CD4-positive, CD25-positive, alpha-beta regulatory T cell (primary cell): ENCODE measurements around the gene VSNL1. TPM values are rescaled to one million over a fixed set of nuclear protein-coding genes. Genes with fewer than 3 reads are reported as not detected.

Experiments used
- ATAC-seq, 2 donors: fragments of 150-1000 bp; cut with Tn5 transposase; one replicate each; pipeline ENCODE4 v1.10.0; 2021; ENCODE audit warnings: low read depth in 2 of 2, moderate number of reproducible peaks in 2 of 2, moderate library complexity in 1 of 2
- DNase-seq, 3 donors: peaks; one replicate each; pipeline versions ENCODE4 v3.0.0 to v3.0.0-alpha.2; 2012 to 2022; ENCODE audit warnings: mixed read lengths in 1 of 3
- H3K27ac ChIP-seq: one replicate; pipeline ENCODE4 v1.7.0; 2013; ENCODE audit warnings: mild to moderate bottlenecking, low read length; ENCODE audit not compliant: insufficient read depth, poor library complexity, severe bottlenecking
- H3K27me3 ChIP-seq: one replicate; pipeline ENCODE4 v1.7.0; 2013; ENCODE audit warnings: low read length; ENCODE audit not compliant: control insufficient read depth, insufficient read depth
- H3K36me3 ChIP-seq: one replicate; pipeline ENCODE4 v1.7.0; 2013; ENCODE audit warnings: mild to moderate bottlenecking, low read length, moderate library complexity; ENCODE audit not compliant: control insufficient read depth, insufficient read depth
- H3K4me1 ChIP-seq: 2 replicates; pipeline ENCODE4 v1.7.0; 2013; ENCODE audit warnings: mild to moderate bottlenecking, low read length; ENCODE audit not compliant: insufficient read depth, control insufficient read depth, poor library complexity, severe bottlenecking
- H3K4me3 ChIP-seq: one replicate; pipeline ENCODE4 v1.7.0; 2013; ENCODE audit warnings: low read depth, mild to moderate bottlenecking, low read length, moderate library complexity
- H3K9me3 ChIP-seq, 2 experiments: 1 replicate in 1 of 2; 2 replicates in 1 of 2; pipeline ENCODE4 v1.7.0; 2013; ENCODE audit warnings: low read length in 2 of 2, mild to moderate bottlenecking in 1 of 2, moderate library complexity in 1 of 2; ENCODE audit not compliant: control insufficient read depth in 2 of 2
- H3K27ac Mint-ChIP-seq, 3 donors: one replicate each; pipeline ENCODE4 v1.8.0; 2020 to 2022; ENCODE audit warnings: mild to moderate bottlenecking in 3 of 3, mixed read lengths in 3 of 3, moderate library complexity in 2 of 3
- H3K27me3 Mint-ChIP-seq: one replicate; pipeline ENCODE4 v1.8.0; 2022; ENCODE audit warnings: mild to moderate bottlenecking, mixed read lengths
- H3K36me3 Mint-ChIP-seq: one replicate; pipeline ENCODE4 v1.8.0; 2020; ENCODE audit warnings: mixed read lengths
- H3K4me1 Mint-ChIP-seq, 4 donors: one replicate each; pipeline ENCODE4 v1.8.0; 2020 to 2022; ENCODE audit warnings: mixed read lengths in 4 of 4, mild to moderate bottlenecking in 1 of 4
- H3K4me3 Mint-ChIP-seq, 4 donors: one replicate each; pipeline ENCODE4 v1.8.0; 2020 to 2022; ENCODE audit warnings: mild to moderate bottlenecking in 4 of 4, mixed read lengths in 4 of 4, moderate library complexity in 3 of 4
- H3K9me3 Mint-ChIP-seq, 7 donors: one replicate each; pipeline ENCODE4 v1.8.0; 2020 to 2022; ENCODE audit warnings: mixed read lengths in 7 of 7, mild to moderate bottlenecking in 3 of 7, moderate library complexity in 2 of 7
- polyA plus RNA-seq, 4 donors: library from polyadenylated mRNA; unstranded; fragments of 300-500 nt; fragmentation: Illumina TruSeq; gene quantifications; one replicate each; pipeline ENCODE4 v1.2.3, GENCODE V29; 2021
- total RNA-seq: library from RNA; stranded (reverse); gene quantifications from one replicate; pipeline ENCODE4 v1.2.3, GENCODE V29; 2022

The VSNL1 gene
- total and polyA plus RNA-seq, 5 donors from 2014 or later: not detected

DNA sequence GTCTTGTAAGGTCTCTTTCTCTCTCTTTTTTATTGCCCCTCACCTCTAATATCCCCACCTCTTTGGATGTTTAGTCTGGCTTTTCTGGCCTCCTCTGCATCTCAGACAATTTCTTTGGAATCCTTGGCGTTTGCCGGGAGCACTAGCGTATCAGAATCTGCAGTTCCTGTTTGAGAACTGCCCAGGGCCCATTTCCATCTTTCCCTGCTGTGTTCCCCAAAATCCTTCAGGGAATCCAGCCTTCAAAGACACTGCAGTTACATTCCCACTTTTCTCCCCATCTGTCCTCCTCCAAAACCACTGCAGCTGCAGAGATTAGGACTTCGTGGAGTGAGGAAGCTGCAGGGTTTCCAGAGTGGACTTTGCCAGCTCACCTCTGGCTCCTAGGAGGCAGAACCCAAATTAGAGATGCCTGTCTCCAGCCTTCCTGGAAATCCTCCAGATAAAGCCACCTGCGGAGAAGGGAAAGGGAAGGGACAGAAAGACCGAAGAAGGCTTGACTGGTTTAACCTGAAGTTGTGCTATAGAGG lies 2.7 kb downstream of the VSNL1 start:
- no peaks in the 10 kb centered on the region for H3K36me3 Mint-ChIP-seq

DNA sequence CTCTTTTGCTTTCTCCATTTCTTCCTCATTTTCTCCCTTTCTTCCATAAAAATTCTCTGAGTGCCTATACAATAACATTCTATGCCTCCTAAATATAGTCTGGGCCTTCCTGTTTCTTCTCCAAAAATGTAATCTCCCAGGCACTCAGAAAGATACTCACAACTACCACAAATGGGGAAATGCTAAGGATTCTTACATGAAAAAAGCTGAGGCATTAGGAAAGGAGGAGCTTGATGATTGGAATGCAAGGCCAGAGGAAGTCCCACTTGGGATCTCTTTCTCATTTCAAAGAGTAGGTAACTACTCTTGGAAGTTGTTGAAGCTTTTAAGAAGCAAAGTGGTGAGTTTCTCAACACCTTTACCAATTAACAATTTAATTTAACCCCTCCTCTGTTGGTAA lies 3.4 kb downstream of the VSNL1 start:
- no peak overlapping the region for H3K4me3 ChIP-seq
- H3K4me1 Mint-ChIP-seq: no peaks in the 10 kb centered on the region
- peaks cover 6% of the 10 kb centered on the region for H3K27me3 ChIP-seq
- H3K36me3 Mint-ChIP-seq: no peaks in the 10 kb centered on the region
- no peaks in the 10 kb centered on the region for H3K4me1 ChIP-seq
- ATAC-seq: no peak
- H3K27ac Mint-ChIP-seq: no peak overlapping the region
- no peak overlapping the region for H3K4me3 Mint-ChIP-seq
- H3K36me3 ChIP-seq: no peaks in the 10 kb centered on the region
- no peaks in the 10 kb centered on the region for H3K9me3 ChIP-seq
- H3K9me3 Mint-ChIP-seq: peaks cover 0 to 6% (median 0%) of the 10 kb centered on the region in 7 donors
- no peak overlapping the region for H3K27ac ChIP-seq
- peaks cover 43% of the 10 kb centered on the region for H3K27me3 Mint-ChIP-seq
- no peak for DNase-seq

More for the DNA sequence above, 2.7 kb downstream of the VSNL1 start:
- Histone ChIP-seq H3K27me3 (peaks cover 8% of the 10 kb centered on the region), H3K36me3 (no peaks in the 10 kb centered on the region), H3K4me1 (no peaks in the 10 kb centered on the region), H3K27ac (no peak overlapping the region), H3K9me3 (no peaks in the 10 kb centered on the region), H3K4me3 (no peak overlapping the region)
- Mint-ChIP-seq H3K27me3 (peaks cover 40% of the 10 kb centered on the region), H3K4me3 (no peak overlapping the region), H3K27ac (no peak overlapping the region), H3K9me3 (peaks cover 0 to 6% (median 1%) of the 10 kb centered on the region in 7 donors), H3K4me1 (peaks cover 0 to 4% (median 1%) of the 10 kb centered on the region in 4 donors)
- no peak for ATAC-seq
- no peak for DNase-seq

DNA sequence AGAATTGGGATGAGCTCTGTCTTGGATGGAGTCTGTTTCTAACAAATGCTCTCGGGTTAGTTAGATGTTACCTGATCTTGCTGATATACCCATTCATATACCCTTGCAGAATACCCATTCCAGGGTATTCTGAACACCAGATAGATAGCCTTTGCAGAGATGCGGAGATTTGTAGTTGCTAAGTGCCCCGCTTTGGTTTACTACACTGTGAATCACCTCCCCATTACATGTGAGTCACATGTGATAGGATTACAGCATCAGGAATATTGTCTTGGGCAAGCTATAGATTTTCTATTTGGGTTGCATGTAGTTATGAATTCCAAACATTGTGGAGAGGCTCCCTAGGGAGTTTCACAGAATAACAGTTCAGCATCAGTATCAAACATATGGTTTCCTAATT lies 3.8 kb downstream of the VSNL1 start:
- H3K4me3 Mint-ChIP-seq: no peak overlapping the region
- no peak overlapping the region for H3K27ac ChIP-seq
- H3K4me3 ChIP-seq: no peak overlapping the region
- H3K27me3 ChIP-seq: peaks cover 6% of the 10 kb centered on the region
- peaks cover 0 to 6% (median 0%) of the 10 kb centered on the region in 7 donors for H3K9me3 Mint-ChIP-seq
- H3K27me3 Mint-ChIP-seq: peaks cover 43% of the 10 kb centered on the region
- H3K36me3 ChIP-seq: no peaks in the 10 kb centered on the region
- H3K36me3 Mint-ChIP-seq: no peaks in the 10 kb centered on the region
- no peak for ATAC-seq
- H3K4me1 ChIP-seq: no peaks in the 10 kb centered on the region
- no peak for DNase-seq
- H3K27ac Mint-ChIP-seq: no peak overlapping the region
- no peaks in the 10 kb centered on the region for H3K9me3 ChIP-seq
- H3K4me1 Mint-ChIP-seq: no peaks in the 10 kb centered on the region

DNA sequence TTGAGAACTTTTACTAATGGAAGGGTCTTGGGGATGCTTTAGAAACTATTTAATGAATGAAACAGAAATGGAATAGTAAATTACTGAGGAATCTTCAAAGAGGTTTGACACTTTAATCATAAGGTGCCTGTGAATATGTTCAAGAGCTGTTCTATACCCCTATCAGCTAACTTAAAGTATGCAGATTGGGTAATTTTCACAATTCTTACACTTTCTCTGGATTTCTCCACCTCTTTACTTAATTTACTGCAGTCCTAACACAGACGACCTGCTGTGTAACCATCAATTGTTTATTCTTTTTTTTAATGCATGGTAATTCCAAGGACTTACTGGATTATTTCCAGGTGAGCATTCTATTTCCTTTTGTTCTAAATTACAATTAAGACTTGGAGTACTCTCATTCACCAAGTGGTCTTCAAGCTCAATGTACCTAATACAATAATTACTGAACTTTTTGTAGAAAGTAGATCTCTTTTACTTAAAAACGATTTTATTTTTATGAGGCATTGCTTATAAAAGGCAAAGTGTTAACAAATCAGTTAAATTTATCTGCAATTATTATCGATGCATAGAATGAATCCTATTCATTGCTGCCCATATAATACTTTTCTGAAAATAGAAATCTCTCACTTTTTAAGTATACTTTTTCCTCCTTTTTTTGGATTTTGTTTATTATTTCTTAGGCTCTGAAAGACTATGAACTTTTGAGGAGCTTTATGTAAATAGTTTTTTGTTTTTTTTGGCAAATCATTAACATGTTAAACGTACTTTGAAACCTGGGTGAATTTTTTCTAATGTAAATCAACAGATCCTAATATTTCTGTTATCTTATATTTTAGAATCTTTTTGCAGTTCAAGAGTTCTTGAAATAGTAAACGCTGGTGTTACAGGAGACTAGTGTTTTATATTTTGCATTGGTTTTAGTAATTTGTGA lies 5.5 kb downstream of the VSNL1 start:
- Mint-ChIP-seq H3K4me3 (no peak overlapping the region), H3K27ac (no peak overlapping the region), H3K9me3 (peaks cover 0 to 6% (median 0%) of the 10 kb centered on the region in 7 donors), H3K36me3 (no peaks in the 10 kb centered on the region), H3K4me1 (no peaks in the 10 kb centered on the region), H3K27me3 (peaks cover 28% of the 10 kb centered on the region)
- Histone ChIP-seq H3K36me3 (no peaks in the 10 kb centered on the region), H3K27me3 (peaks cover 6% of the 10 kb centered on the region), H3K4me1 (no peaks in the 10 kb centered on the region), H3K4me3 (no peak overlapping the region), H3K9me3 (no peaks in the 10 kb centered on the region), H3K27ac (no peak overlapping the region)
- ATAC-seq (no peak), DNase-seq (no peak)

DNA sequence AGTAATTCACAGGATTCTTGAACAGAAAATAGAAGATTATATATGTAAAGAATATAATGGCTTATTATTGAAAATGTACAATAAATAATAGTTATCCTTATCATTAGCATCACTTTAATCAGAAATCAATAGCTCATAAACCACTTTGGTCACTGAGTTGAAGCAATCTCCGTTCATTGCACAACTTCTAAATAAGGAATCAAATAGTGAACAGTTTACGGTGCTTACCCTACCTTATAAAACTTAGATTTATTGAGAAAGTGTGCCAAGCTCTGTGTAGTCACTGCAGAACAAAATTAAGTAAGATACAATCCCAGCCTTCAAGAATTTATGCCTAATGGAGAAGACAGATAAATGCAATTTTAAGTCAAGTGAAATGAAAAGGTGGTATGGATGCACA lies 6.7 kb downstream of the VSNL1 start:
- Histone ChIP-seq H3K36me3 (no peaks in the 10 kb centered on the region), H3K9me3 (no peaks in the 10 kb centered on the region), H3K27me3 (peaks cover 5% of the 10 kb centered on the region), H3K27ac (no peak overlapping the region), H3K4me3 (no peak overlapping the region), H3K4me1 (no peaks in the 10 kb centered on the region)
- peaks cover 0 to 4% (median 0%) of the 10 kb centered on the region in 7 donors for H3K9me3 Mint-ChIP-seq
- H3K27ac Mint-ChIP-seq: no peak overlapping the region
- H3K4me3 Mint-ChIP-seq: no peak overlapping the region
- no peak for ATAC-seq
- peaks cover 19% of the 10 kb centered on the region for H3K27me3 Mint-ChIP-seq
- no peaks in the 10 kb centered on the region for H3K4me1 Mint-ChIP-seq
- no peak for DNase-seq
- H3K36me3 Mint-ChIP-seq: no peaks in the 10 kb centered on the region

DNA sequence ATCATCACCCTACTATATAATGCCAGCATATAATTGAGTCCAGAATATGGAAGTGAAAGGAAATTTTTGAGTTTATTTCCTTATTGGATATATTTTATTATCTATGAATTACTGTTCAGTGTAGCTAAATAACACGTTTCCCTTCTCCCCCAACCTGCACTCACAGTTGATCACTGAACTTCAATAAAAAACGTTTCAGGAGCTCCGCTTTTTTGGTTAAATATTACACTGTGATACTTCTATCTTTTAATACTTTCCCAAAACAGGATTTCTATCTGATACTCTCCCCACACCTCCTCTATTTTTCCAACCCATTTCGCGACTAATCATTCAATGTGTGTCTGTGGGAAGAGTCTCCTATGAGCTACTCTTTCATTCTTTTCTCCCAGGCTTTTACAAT lies 7.2 kb downstream of the VSNL1 start:
- Histone ChIP-seq H3K9me3 (no peaks in the 10 kb centered on the region), H3K4me1 (no peaks in the 10 kb centered on the region), H3K27ac (no peak overlapping the region), H3K36me3 (no peaks in the 10 kb centered on the region), H3K27me3 (peaks cover 5% of the 10 kb centered on the region), H3K4me3 (no peak overlapping the region)
- peaks cover 19% of the 10 kb centered on the region for H3K27me3 Mint-ChIP-seq
- H3K4me1 Mint-ChIP-seq: no peaks in the 10 kb centered on the region
- H3K9me3 Mint-ChIP-seq: peaks cover 0 to 4% (median 0%) of the 10 kb centered on the region in 7 donors
- no peaks in the 10 kb centered on the region for H3K36me3 Mint-ChIP-seq
- ATAC-seq (no peak), DNase-seq (no peak)
- H3K27ac Mint-ChIP-seq: no peak overlapping the region
- no peak overlapping the region for H3K4me3 Mint-ChIP-seq

DNA sequence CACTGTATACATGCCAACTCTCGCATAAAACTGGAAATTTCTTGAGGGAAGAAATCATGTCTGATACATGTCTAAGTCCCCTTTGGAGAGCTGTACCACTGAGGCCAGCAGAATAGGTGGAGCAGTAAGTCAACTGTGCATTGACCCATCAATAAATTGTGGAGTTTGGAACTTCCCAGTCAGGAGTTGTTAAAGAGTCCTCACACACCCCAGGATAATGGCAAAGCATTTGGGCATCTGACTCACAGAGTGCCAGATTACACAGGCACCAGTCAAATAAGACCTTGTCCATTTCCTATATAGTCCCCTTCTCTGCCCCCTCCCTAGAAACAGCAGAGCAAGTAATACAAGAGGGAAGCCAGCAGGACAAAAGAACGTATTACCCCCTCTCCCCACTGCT lies 10.4 kb downstream of the VSNL1 start:
- Histone ChIP-seq H3K4me3 (no peak overlapping the region), H3K27ac (no peak overlapping the region), H3K36me3 (no peaks in the 10 kb centered on the region), H3K4me1 (no peaks in the 10 kb centered on the region), H3K27me3 (no peaks in the 10 kb centered on the region), H3K9me3 (no peaks in the 10 kb centered on the region)
- Mint-ChIP-seq H3K4me3 (no peak overlapping the region), H3K27ac (no peak overlapping the region), H3K36me3 (no peaks in the 10 kb centered on the region), H3K4me1 (no peaks in the 10 kb centered on the region), H3K9me3 (peaks cover 0 to 3% (median 0%) of the 10 kb centered on the region in 7 donors), H3K27me3 (peaks cover 17% of the 10 kb centered on the region)
- ATAC-seq (no peak), DNase-seq (no peak)

DNA sequence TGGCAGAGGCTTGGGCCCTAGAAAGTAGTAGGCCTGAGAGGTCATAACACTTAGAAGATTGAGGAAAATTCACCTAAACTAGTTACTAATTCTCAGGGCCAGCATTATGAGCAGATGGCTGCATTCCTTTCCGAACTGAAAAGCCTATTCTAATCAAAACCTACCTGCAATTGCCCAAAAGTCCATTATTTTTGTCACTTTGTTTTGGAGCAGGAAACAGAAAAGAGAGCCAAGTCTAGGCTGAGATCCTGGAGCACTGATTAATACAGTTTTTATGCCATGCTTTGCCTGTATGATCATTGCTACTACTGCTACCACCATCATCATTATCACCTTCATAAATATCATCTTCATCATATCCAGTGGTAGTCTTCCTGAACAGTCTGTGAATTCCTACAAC lies 14.7 kb downstream of the VSNL1 start:
- Histone ChIP-seq H3K27ac (no peak overlapping the region), H3K9me3 (no peaks in the 10 kb centered on the region), H3K36me3 (no peaks in the 10 kb centered on the region), H3K4me3 (no peak overlapping the region), H3K4me1 (no peaks in the 10 kb centered on the region), H3K27me3 (no peaks in the 10 kb centered on the region)
- Mint-ChIP-seq H3K4me3 (no peak overlapping the region), H3K4me1 (no peaks in the 10 kb centered on the region), H3K27me3 (peaks cover 11% of the 10 kb centered on the region), H3K9me3 (no peaks in the 10 kb centered on the region), H3K36me3 (no peaks in the 10 kb centered on the region), H3K27ac (no peak overlapping the region)
- ATAC-seq (no peak), DNase-seq (no peak)
